ENCODE results near the gene SAA1. TPM values are rescaled to one million over a fixed set of nuclear protein-coding genes. Genes with fewer than 3 reads are reported as not detected.
A peak's percentile ranks its signal among the peaks of the same experiment; 100 is the strongest.

Gene SAA1
- total RNA-seq, 1 donor from 2014 or later = 70.4 TPM

GRCh38 chr11:18277565-18278271 lies 11.7 kb downstream of the SAA1 start:
- Histone ChIP-seq H3K9me3 (no peaks in the 10 kb centered on the region), H3K4me3 (no peak overlapping the region), H3K36me3 (peaks cover 27 to 69% of the 10 kb centered on the region in 2 donors), H3K4me1 (no peaks in the 10 kb centered on the region), H3K27ac (no peak overlapping the region), H3K27me3 (no peaks in the 10 kb centered on the region)
- TF ChIP-seq CTCF (IDR thresholded peaks at IDR 0.05) = no peak
- intact Hi-C loops (cut with DNase I) = no loop called here
- peak in 1 of 2 donors; percentile 16 for DNase-seq (ENCODE audit: low spot score in 2 of 2)

- no peaks in the 10 kb centered on the region for H3K9me3 ChIP-seq
- no peak overlapping the region for H3K27ac ChIP-seq
- H3K36me3 ChIP-seq = peaks cover 39 to 90% of the 10 kb centered on the region in 2 donors
- no peak for DNase-seq (ENCODE audit: low spot score in 2 of 2)
- intact Hi-C loops (cut with DNase I) = no loop called here
- H3K27me3 ChIP-seq = no peaks in the 10 kb centered on the region
- H3K4me3 ChIP-seq = no peak overlapping the region
- no peaks in the 10 kb centered on the region for H3K4me1 ChIP-seq
- no peak for TF ChIP-seq CTCF (IDR thresholded peaks at IDR 0.05)
Measured at GRCh38 chr11:18280438-18281045, 14.5 kb downstream of the SAA1 start.

- Histone ChIP-seq H3K36me3 (peaks cover 47 to 93% of the 10 kb centered on the region in 2 donors), H3K4me1 (no peaks in the 10 kb centered on the region), H3K27ac (no peak overlapping the region), H3K4me3 (no peak overlapping the region), H3K27me3 (no peaks in the 10 kb centered on the region), H3K9me3 (no peaks in the 10 kb centered on the region)
- DNase-seq (ENCODE audit: low spot score in 2 of 2) = no peak
- intact Hi-C loops (cut with DNase I) = no loop called here
- TF ChIP-seq CTCF (IDR thresholded peaks at IDR 0.05) = no peak
Measured at GRCh38 chr11:18282626-18283025, 16.6 kb downstream of the SAA1 start.

- no peaks in the 10 kb centered on the region for H3K27me3 ChIP-seq
- intact Hi-C loops (cut with DNase I) = no loop called here
- no peak for DNase-seq (ENCODE audit: low spot score in 2 of 2)
Measured at GRCh38 chr11:18285841-18286240, 19.8 kb downstream of the SAA1 start.

GRCh38 chr11:18288911-18289310 lies 22.8 kb downstream of the SAA1 start:
- no peak for DNase-seq (ENCODE audit: low spot score in 2 of 2)
- no peak for TF ChIP-seq CTCF (IDR thresholded peaks at IDR 0.05)
- H3K36me3 ChIP-seq = peaks cover 70 to 87% of the 10 kb centered on the region in 2 donors
- intact Hi-C loops (cut with DNase I) = no loop called here
- no peak overlapping the region for H3K4me3 ChIP-seq
- H3K27ac ChIP-seq = no peak overlapping the region
- H3K4me1 ChIP-seq = no peaks in the 10 kb centered on the region
- no peaks in the 10 kb centered on the region for H3K27me3 ChIP-seq
- no peaks in the 10 kb centered on the region for H3K9me3 ChIP-seq

More at GRCh38 chr11:18285841-18286240, 19.8 kb downstream of the SAA1 start:
- Histone ChIP-seq H3K4me3 (no peak overlapping the region), H3K36me3 (peaks cover 68 to 89% of the 10 kb centered on the region in 2 donors), H3K27ac (no peak overlapping the region), H3K9me3 (no peaks in the 10 kb centered on the region), H3K4me1 (no peaks in the 10 kb centered on the region)
- no peak for TF ChIP-seq CTCF (IDR thresholded peaks at IDR 0.05)

All from ascending aorta (tissue), 2 donors.